Endothelial cell of umbilical vein (primary cell): ENCODE data around the gene DDX51. TPM values are rescaled to one million over a fixed set of nuclear protein-coding genes. Genes with fewer than 3 reads are reported as not detected.

Experiments used
- BruUV-seq: library from RNA; stranded (reverse); fragments of 400-500 nt; replicated peaks from 2 replicates; lab custom pipeline; 2021; lab: Mats Ljungman, UMichigan
- CTCF ChIA-PET: fragments of 300-600, 350-600 bp; sonication (Branson Sonifier 250); formaldehyde crosslinking; loops from one replicate; lab custom pipeline; 2021; ENCODE audit warnings: antibody characterized with exemption, inconsistent platforms; lab: Charles Lee
- POLR2A ChIA-PET: fragments of 300-600, 350-600 bp; sonication (Branson Sonifier 250); formaldehyde crosslinking; loops from one replicate; lab custom pipeline; 2021; ENCODE audit warnings: antibody characterized with exemption, inconsistent platforms; lab: Charles Lee
- DNase-seq: peaks from one replicate; pipeline ENCODE4 v3.0.0-alpha.2; 2011; ENCODE audit warnings: low read depth, low spot score
- FAIRE-seq: peaks from 2 replicates; lab custom pipeline; 2011; peaks lifted over from hg19 to GRCh38; lab: Jason Lieb, UNC
- H2AFZ ChIP-seq: 2 replicates; pipeline ENCODE4 v1.6.0; 2012; ENCODE audit warnings: low read depth, low read length, control low read depth, inconsistent platforms
- H3K27ac ChIP-seq: 2 replicates; pipeline ENCODE4 v1.5.1; 2011; ENCODE audit warnings: low read depth, mild to moderate bottlenecking, control low read depth, low read length, moderate library complexity; ENCODE audit not compliant: insufficient read depth
- H3K27me3 ChIP-seq, 2 experiments: 2 replicates each; pipeline versions ENCODE4 v1.6.0 to v1.6.1; 2011; ENCODE audit warnings: low read length in 2 of 2, mixed read lengths in 1 of 2; ENCODE audit not compliant: control insufficient read depth in 2 of 2, insufficient read depth in 2 of 2
- H3K36me3 ChIP-seq, 2 experiments: 2 replicates in 1 of 2; 3 replicates in 1 of 2; pipeline ENCODE4 v1.5.1; 2011; ENCODE audit warnings: low read length in 2 of 2, mild to moderate bottlenecking in 1 of 2, moderate library complexity in 1 of 2; ENCODE audit not compliant: control insufficient read depth in 2 of 2, insufficient read depth in 2 of 2; ENCODE audit errors: extremely low read depth in 1 of 2
- H3K4me1 ChIP-seq: 3 replicates; pipeline ENCODE4 v1.5.1; 2011; ENCODE audit warnings: mild to moderate bottlenecking, low read length; ENCODE audit not compliant: control insufficient read depth, insufficient read depth; ENCODE audit errors: extremely low read depth
- H3K4me2 ChIP-seq: 2 replicates; pipeline ENCODE4 v1.6.1; 2011; ENCODE audit warnings: low read length, control low read depth, mixed read lengths; ENCODE audit not compliant: insufficient read depth
- H3K4me3 ChIP-seq, 3 experiments: fragments of 200-600 bp in 1 of 3; sonication (generic), shearing (Covaris generic) in 1 of 3; replicated peaks in 1 of 3; 2 replicates each; pipeline ENCODE4 v1.5.1; 2011 to 2016; ENCODE audit warnings: control low read depth in 3 of 3, low read length in 3 of 3, mild to moderate bottlenecking in 2 of 3, inconsistent platforms in 1 of 3, low read depth in 1 of 3, moderate library complexity in 1 of 3; ENCODE audit not compliant: insufficient read depth in 1 of 3
- H3K79me2 ChIP-seq: 2 replicates; pipeline ENCODE4 v1.6.0; 2012; ENCODE audit warnings: low read length, inconsistent platforms; ENCODE audit not compliant: control insufficient read depth, insufficient read depth
- H3K9ac ChIP-seq: replicated peaks from 2 replicates; pipeline ENCODE3; 2011; ENCODE audit warnings: low read length, control low read depth; ENCODE audit not compliant: insufficient read depth; ENCODE audit errors: extremely low read depth
- H3K9me1 ChIP-seq: replicated peaks from 3 replicates; pipeline ENCODE4 v1.6.0; 2011; ENCODE audit warnings: mild to moderate bottlenecking, low read length; ENCODE audit not compliant: control insufficient read depth, insufficient read depth; ENCODE audit errors: extremely low read depth
- H3K9me3 ChIP-seq: replicated peaks from 2 replicates; pipeline ENCODE4 v1.5.1; 2012; ENCODE audit warnings: low read length, inconsistent platforms; ENCODE audit not compliant: control insufficient read depth, insufficient read depth
- H4K20me1 ChIP-seq: replicated peaks from 2 replicates; pipeline ENCODE3; 2011; ENCODE audit warnings: mild to moderate bottlenecking, low read length; ENCODE audit not compliant: control insufficient read depth, insufficient read depth; ENCODE audit errors: extremely low read depth
- EZH2 ChIP-seq: IDR thresholded peaks from 2 replicates; pipeline ENCODE4 v1.6.1; 2012; ENCODE audit warnings: borderline replicate concordance, low read depth, mild to moderate bottlenecking, moderate library complexity, low read length, inconsistent platforms; ENCODE audit not compliant: severe bottlenecking
- FOS ChIP-seq: IDR thresholded peaks from 2 replicates; pipeline ENCODE4 v1.6.1; 2011; ENCODE audit warnings: mild to moderate bottlenecking, low read length, moderate library complexity, borderline replicate concordance; ENCODE audit not compliant: insufficient read depth
- GATA2 ChIP-seq: IDR thresholded peaks from 2 replicates; pipeline ENCODE4 v1.7.0; 2011; ENCODE audit warnings: low read depth, mild to moderate bottlenecking, moderate library complexity, mixed read lengths, low read length; ENCODE audit not compliant: insufficient read length, insufficient read depth
- POLR2AphosphoS5 ChIP-seq: IDR thresholded peaks from 2 replicates; pipeline ENCODE4 v1.6.1; 2012; ENCODE audit warnings: low read depth, mild to moderate bottlenecking, control low read depth, low read length, moderate library complexity; ENCODE audit not compliant: insufficient read depth
- dilution Hi-C: fragments of 300-500 bp; cut with MboI; formaldehyde crosslinking; loops from one replicate; pipeline ENCODE4 v1.15.0; 2019; ENCODE audit warnings: low sequenced_read_pairs; ENCODE audit not compliant: extremely low pct_ligation_motif_present
- intact Hi-C: fragments of 100-400 bp; cut with micrococcal nuclease; formaldehyde crosslinking; loops from one replicate; pipeline ENCODE4 v1.10.0; 2022
- polyA plus RNA-seq, 4 experiments: library from polyadenylated mRNA; depleted of rRNA in 3 of 4; stranded (reverse) in 3 of 4; unstranded in 1 of 4; fragments of >200 nt; gene quantifications; 2 replicates each; pipeline versions ENCODE4 v1.2.1 to v1.2.3, GENCODE V29; 2011 to 2012; ENCODE audit warnings: missing spikeins in 1 of 4
- total RNA-seq: library from RNA; stranded (reverse); gene quantifications from 2 replicates; pipeline ENCODE4 v1.2.3, GENCODE V29; 2021
- TF ChIP-seq, protein P1 (sequence below): IDR thresholded peaks from 2 replicates; pipeline ENCODE4 v1.6.1; 2011; ENCODE audit not compliant: insufficient read depth, insufficient read length

DDX51 gene
- total and polyA plus RNA-seq, 2 donors (not counting 3 experiments of a cell fraction or from before 2014, with no cell fraction given), result 11.4 to 23.5 TPM

- Histone ChIP-seq H3K4me3 (no peak overlapping the region), H3K27me3 (no peaks in the 10 kb centered on the region), H3K36me3 (peaks cover 0 to 6% of the 10 kb centered on the region in 2 experiments), H3K4me1 (no peaks in the 10 kb centered on the region), H3K27ac (no peak overlapping the region), H3K79me2 (no peaks in the 10 kb centered on the region), H3K4me2 (no peak overlapping the region), H3K9ac (no peak overlapping the region), H4K20me1 (no peaks in the 10 kb centered on the region), H3K9me3 (no peaks in the 10 kb centered on the region), H2AFZ (no peak overlapping the region), H3K9me1 (no peaks in the 10 kb centered on the region)
- dilution Hi-C loops, result no loop called here
- ChIA-PET CTCF (interaction anchor here (1.1 to 1.5 kb wide), 4 partner anchors 55 to 462 kb away, joined by 4 to 9 read pairs (median 6); no protein-coding TSS in a partner anchor), POLR2A (no interaction called here)
- TF ChIP-seq GATA2, result no peak
- TF ChIP-seq EZH2, result no peak
- no peak for TF ChIP-seq POLR2AphosphoS5
- TF ChIP-seq FOS, result no peak
- TF ChIP-seq, protein P1, sequence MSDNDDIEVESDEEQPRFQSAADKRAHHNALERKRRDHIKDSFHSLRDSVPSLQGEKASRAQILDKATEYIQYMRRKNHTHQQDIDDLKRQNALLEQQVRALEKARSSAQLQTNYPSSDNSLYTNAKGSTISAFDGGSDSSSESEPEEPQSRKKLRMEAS, result no peak
- intact Hi-C loops, result loop anchor here (1.0 kb wide), 2 partner anchors 64 to 369 kb away; no protein-coding TSS in a partner anchor
- no TSS peak for BruUV-seq
- no peak for FAIRE-seq
- DNase-seq, result no peak
Measured at GRCh38 chr12:132154941-132155770, 11.0 kb upstream of the DDX51 start.
